HEK293 (cell line): ENCODE results near the gene NPAS2.

Experiments
- CTCF ChIA-PET: fragments of 350-600 bp; formaldehyde crosslinking; extraction: SDS; loops from one replicate; lab custom pipeline; 2021; ENCODE audit warnings: antibody characterized with exemption; lab: Yijun Ruan, JAX
- POLR2A ChIA-PET: fragments of 300-600 bp; formaldehyde crosslinking; extraction: SDS; loops from one replicate; lab custom pipeline; 2020; ENCODE audit warnings: antibody characterized with exemption, inconsistent platforms; lab: Yijun Ruan, JAX
- H3K27ac ChIP-seq: fragments of 200-500 bp; sonication (Bioruptor generic); 2 replicates; pipeline ENCODE4 v1.5.1; 2014; ENCODE audit warnings: low read depth, low read length, control low read depth, inconsistent platforms; ENCODE audit errors: extremely low read depth
- H3K36me3 ChIP-seq, 2 experiments: fragments of 200-500 bp in 1 of 2; sonication (Bioruptor generic) in 1 of 2; 1 replicate in 1 of 2; 2 replicates in 1 of 2; pipeline ENCODE4 v1.5.1; 2014 to 2017; ENCODE audit warnings: inconsistent platforms in 2 of 2, low read length in 2 of 2; ENCODE audit not compliant: control insufficient read depth in 2 of 2, insufficient read depth in 1 of 2
- H3K4me1 ChIP-seq: fragments of 200-500 bp; sonication (Bioruptor generic); 2 replicates; pipeline ENCODE4 v1.5.1; 2014; ENCODE audit warnings: mild to moderate bottlenecking, low read length, inconsistent platforms; ENCODE audit not compliant: control insufficient read depth, insufficient read depth
- H3K4me3 ChIP-seq: 2 replicates; pipeline ENCODE4 v1.5.1; 2011; ENCODE audit warnings: low read depth, mild to moderate bottlenecking, control low read depth, low read length, moderate library complexity
- H3K9me3 ChIP-seq: fragments of 200-500 bp; sonication (Bioruptor generic); 2 replicates; pipeline ENCODE4 v1.5.1; 2014; ENCODE audit warnings: low read depth, low read length, inconsistent platforms; ENCODE audit not compliant: control insufficient read depth, insufficient read depth
- GFI1B ChIP-seq: fragments of 450-650 bp; formaldehyde crosslinking; IDR thresholded peaks from 2 replicates; pipeline ENCODE4 v1.5.1; 2016; ENCODE audit warnings: missing biosample characterization, missing genetic modification characterization
- HOXA7 ChIP-seq: sonication (generic); formaldehyde crosslinking; IDR thresholded peaks from 2 replicates; pipeline ENCODE4 v1.8.1; 2022; ENCODE audit warnings: missing genetic modification reagents, borderline replicate concordance
- MEIS1 ChIP-seq: sonication (generic); formaldehyde crosslinking; IDR thresholded peaks from 2 replicates; pipeline ENCODE4 v1.8.1; 2022; ENCODE audit warnings: missing genetic modification reagents, mild to moderate bottlenecking, borderline replicate concordance
- SCRT2 ChIP-seq: fragments of 450-650 bp; formaldehyde crosslinking; IDR thresholded peaks from 2 replicates; pipeline ENCODE4 v1.5.1; 2016; ENCODE audit warnings: missing biosample characterization, missing genetic modification characterization
- SETDB1 ChIP-seq: IDR thresholded peaks from one replicate; pipeline ENCODE4 v1.6.1; 2017; ENCODE audit warnings: mild to moderate bottlenecking, low read length, moderate library complexity, mixed read lengths; ENCODE audit not compliant: insufficient read length
- ZFHX2 ChIP-seq: fragments of 450-650 bp; formaldehyde crosslinking; conservative IDR thresholded peaks from 2 replicates; pipeline ENCODE4 v1.5.1; 2016; ENCODE audit warnings: missing biosample characterization, missing genetic modification characterization
- ZFP69B ChIP-seq: fragments of 450-650 bp; formaldehyde crosslinking; IDR thresholded peaks from 2 replicates; pipeline ENCODE4 v1.5.1; 2016; ENCODE audit warnings: missing biosample characterization, missing genetic modification characterization
- ZNF560 ChIP-seq: fragments of 450-650 bp; formaldehyde crosslinking; IDR thresholded peaks from 2 replicates; pipeline ENCODE4 v1.5.1; 2017; ENCODE audit warnings: missing biosample characterization, missing genetic modification characterization, borderline replicate concordance
- ZNF776 ChIP-seq: fragments of 450-650 bp; formaldehyde crosslinking; IDR thresholded peaks from 2 replicates; pipeline ENCODE4 v1.5.0; 2017; ENCODE audit warnings: missing biosample characterization, missing genetic modification characterization, borderline replicate concordance
- ZSCAN30 ChIP-seq: fragments of 450-650 bp; IDR thresholded peaks from 2 replicates; pipeline ENCODE4 v1.5.1; 2018; ENCODE audit warnings: missing biosample characterization, mild to moderate bottlenecking, missing genetic modification characterization, moderate library complexity
- TF ChIP-seq, protein P1 (sequence below): fragments of 450-650 bp; formaldehyde crosslinking; IDR thresholded peaks from 2 replicates; pipeline ENCODE4 v1.5.1; 2017; ENCODE audit warnings: missing biosample characterization, missing genetic modification characterization
- TF ChIP-seq, protein P2 (sequence below): fragments of 450-650 bp; formaldehyde crosslinking; IDR thresholded peaks from 2 replicates; pipeline ENCODE4 v1.5.1; 2016; ENCODE audit warnings: missing biosample characterization, missing genetic modification characterization, low read depth
- TF ChIP-seq, protein P3 (sequence below): fragments of 450-650 bp; formaldehyde crosslinking; IDR thresholded peaks from 2 replicates; pipeline ENCODE4 v1.5.1; 2016; ENCODE audit warnings: missing biosample characterization, missing genetic modification characterization

Gene NPAS2

DNA sequence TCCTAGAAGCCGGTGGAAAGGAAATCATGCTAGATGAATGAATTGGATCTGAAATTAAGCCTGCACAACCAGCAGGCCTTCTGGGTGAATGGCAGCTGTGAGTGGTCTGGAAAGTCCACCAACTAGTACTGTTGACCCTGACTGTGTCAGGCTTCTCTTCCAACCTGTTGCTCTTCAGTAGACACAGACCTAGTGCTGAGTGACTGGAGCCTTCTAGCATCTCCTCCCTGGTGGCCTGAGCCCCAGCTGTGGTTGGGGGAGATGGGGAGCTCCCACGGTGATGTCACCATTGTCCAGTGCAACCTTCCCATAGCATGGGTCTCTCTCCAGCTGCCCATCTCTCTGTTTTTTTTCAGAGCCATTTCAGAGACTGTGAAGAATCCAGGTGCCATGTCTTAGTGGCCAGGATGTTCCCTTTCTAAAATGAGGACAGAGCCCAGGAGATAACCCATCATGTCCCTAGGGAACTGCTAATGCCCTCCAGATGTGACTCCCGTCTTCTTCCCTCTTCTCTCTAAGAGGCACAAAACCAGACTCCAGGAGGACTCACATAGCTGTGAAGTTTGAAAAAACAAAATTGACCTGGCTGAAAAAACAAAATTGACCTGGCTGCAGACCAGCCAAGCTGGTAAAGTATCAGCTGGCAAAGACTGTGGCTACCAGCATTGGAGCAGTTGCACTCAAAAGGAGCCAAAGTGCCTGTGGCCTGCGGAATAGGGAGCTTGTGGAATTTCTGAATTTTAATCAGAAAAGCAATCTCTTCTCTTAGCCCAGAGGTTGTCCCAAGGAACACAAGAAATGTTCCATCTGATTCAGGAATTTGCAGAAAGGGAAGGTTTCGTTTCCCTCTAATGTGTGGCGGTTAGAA, 114.8 kb downstream of the NPAS2 start:
- peak; percentile 64 for TF ChIP-seq SCRT2 (tag by site-specific recombination)
- no peak for TF ChIP-seq HOXA7 (CRISPR knock-in tag)
- TF ChIP-seq, all 188 proteins: peak for 1
- Histone ChIP-seq H3K4me3 (no peak overlapping the region), H3K9me3 (no peaks in the 10 kb centered on the region), H3K4me1 (no peaks in the 10 kb centered on the region), H3K36me3 (peaks cover 0 to 8% of the 10 kb centered on the region in 2 experiments; a peak in 1 of 3 replicates), H3K27ac (no peak overlapping the region)
- POLR2A ChIA-PET: interaction anchor here (1.1 kb wide), 1 partner anchor 31 kb away, joined by 3 read pairs; no protein-coding TSS in a partner anchor
- CTCF ChIA-PET: no interaction called here

DNA sequence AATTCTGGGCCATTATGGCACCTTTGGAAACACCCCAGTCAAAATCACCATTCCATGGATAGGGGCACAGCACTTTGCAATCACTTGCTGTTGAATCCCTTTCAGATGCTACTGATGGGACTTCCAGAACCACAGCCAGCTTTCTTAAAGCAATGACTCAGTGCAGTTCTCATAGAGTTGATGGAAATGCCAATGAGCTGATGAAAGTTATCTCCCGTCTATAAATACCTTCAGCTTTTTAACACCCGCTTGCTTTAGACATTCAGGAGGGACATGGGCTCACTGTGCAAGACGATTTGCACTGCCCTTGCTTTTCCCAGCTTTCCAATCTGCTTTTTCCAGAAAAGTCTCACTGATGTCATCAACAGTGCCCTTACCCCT, 115.4 kb downstream of the NPAS2 start:
- Histone ChIP-seq H3K9me3 (no peaks in the 10 kb centered on the region), H3K36me3 (peaks cover 0 to 8% of the 10 kb centered on the region in 2 experiments; a peak in 1 of 3 replicates), H3K4me3 (no peak overlapping the region), H3K4me1 (no peaks in the 10 kb centered on the region), H3K27ac (no peak overlapping the region)
- ChIA-PET CTCF (no interaction called here), POLR2A (interaction anchor here (1.1 kb wide), 1 partner anchor 32 kb away, joined by 3 read pairs; no protein-coding TSS in a partner anchor)
- no peak for TF ChIP-seq SETDB1
- TF ChIP-seq, protein P1, sequence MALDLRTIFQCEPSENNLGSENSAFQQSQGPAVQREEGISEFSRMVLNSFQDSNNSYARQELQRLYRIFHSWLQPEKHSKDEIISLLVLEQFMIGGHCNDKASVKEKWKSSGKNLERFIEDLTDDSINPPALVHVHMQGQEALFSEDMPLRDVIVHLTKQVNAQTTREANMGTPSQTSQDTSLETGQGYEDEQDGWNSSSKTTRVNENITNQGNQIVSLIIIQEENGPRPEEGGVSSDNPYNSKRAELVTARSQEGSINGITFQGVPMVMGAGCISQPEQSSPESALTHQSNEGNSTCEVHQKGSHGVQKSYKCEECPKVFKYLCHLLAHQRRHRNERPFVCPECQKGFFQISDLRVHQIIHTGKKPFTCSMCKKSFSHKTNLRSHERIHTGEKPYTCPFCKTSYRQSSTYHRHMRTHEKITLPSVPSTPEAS (tag by site-specific recombination): no peak
- no peak for TF ChIP-seq GFI1B (tag by site-specific recombination)
- TF ChIP-seq ZSCAN30: no peak
- TF ChIP-seq ZNF560 (tag by site-specific recombination): no peak
- TF ChIP-seq MEIS1: no peak
- TF ChIP-seq, protein P2, sequence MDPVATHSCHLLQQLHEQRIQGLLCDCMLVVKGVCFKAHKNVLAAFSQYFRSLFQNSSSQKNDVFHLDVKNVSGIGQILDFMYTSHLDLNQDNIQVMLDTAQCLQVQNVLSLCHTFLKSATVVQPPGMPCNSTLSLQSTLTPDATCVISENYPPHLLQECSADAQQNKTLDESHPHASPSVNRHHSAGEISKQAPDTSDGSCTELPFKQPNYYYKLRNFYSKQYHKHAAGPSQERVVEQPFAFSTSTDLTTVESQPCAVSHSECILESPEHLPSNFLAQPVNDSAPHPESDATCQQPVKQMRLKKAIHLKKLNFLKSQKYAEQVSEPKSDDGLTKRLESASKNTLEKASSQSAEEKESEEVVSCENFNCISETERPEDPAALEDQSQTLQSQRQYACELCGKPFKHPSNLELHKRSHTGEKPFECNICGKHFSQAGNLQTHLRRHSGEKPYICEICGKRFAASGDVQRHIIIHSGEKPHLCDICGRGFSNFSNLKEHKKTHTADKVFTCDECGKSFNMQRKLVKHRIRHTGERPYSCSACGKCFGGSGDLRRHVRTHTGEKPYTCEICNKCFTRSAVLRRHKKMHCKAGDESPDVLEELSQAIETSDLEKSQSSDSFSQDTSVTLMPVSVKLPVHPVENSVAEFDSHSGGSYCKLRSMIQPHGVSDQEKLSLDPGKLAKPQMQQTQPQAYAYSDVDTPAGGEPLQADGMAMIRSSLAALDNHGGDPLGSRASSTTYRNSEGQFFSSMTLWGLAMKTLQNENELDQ (tag by site-specific recombination): no peak
- TF ChIP-seq ZFP69B (tag by site-specific recombination): no peak
- no peak for TF ChIP-seq SCRT2 (tag by site-specific recombination)

DNA sequence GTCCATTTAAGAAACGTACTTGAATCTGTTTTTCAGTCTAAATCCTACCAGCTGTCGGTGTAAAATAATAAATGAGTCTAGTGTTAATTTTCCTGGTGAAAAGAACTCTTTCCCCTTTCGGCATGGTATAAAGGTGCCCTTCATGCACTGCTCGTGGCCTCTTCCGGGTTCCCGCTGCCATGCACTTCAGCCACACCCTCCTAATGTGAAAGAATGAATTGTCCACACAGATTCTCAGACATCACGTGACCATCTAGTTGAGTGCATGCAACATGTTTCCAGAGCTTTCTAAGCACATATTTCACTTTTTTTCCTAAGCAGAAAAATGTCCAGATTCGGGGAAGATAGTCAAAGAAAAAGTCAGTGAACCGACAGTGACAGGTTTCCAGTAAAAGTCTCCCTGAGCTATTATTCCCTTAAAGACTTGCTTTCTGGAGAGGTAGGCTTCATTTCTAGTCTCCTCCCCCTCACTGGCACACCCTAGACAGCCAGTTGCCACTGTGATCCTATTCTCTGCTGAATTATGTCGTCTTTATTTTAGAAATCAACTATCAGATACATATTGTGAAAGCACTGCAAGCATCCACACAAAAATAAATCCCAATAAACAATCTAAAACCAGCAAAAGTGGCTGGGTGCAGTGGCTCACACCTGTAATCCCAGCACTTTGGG, 116.3 kb downstream of the NPAS2 start:
- no peaks in the 10 kb centered on the region for H3K9me3 ChIP-seq
- CTCF ChIA-PET: no interaction called here
- no peak overlapping the region for H3K27ac ChIP-seq
- H3K4me1 ChIP-seq: no peaks in the 10 kb centered on the region
- H3K4me3 ChIP-seq: no peak overlapping the region
- TF ChIP-seq, protein P3, sequence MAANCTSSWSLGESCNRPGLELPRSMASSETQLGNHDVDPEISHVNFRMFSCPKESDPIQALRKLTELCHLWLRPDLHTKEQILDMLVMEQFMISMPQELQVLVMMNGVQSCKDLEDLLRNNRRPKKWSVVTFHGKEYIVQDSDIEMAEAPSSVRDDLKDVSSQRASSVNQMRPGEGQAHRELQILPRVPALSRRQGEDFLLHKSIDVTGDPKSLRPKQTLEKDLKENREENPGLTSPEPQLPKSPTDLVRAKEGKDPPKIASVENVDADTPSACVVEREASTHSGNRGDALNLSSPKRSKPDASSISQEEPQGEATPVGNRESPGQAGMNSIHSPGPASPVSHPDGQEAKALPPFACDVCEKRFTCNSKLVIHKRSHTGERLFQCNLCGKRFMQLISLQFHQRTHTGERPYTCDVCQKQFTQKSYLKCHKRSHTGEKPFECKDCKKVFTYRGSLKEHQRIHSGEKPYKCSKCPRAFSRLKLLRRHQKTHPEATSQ (tag by site-specific recombination): no peak
- TF ChIP-seq ZNF776 (tag by site-specific recombination): no peak
- no peak for TF ChIP-seq ZFHX2 (tag by site-specific recombination)
- TF ChIP-seq, all 188 proteins: peak for 0
- POLR2A ChIA-PET: interaction anchor here (0.6 to 1.1 kb wide), 3 partner anchors 22 to 33 kb away, joined by 3 to 7 read pairs (median 3); no protein-coding TSS in a partner anchor
- peaks cover 0 to 8% of the 10 kb centered on the region in 2 experiments; a peak in 2 of 3 replicates for H3K36me3 ChIP-seq
